Tibial nerve (tissue), 4 donors: Measurements from ENCODE around the gene TLCD2. TPM values are rescaled to one million over a fixed set of nuclear protein-coding genes. Genes with fewer than 3 reads are reported as not detected.

Experiments used
- DNase-seq, 2 donors: peaks; one replicate each; pipeline ENCODE4 v3.0.0-alpha.2; 2019; ENCODE audit warnings: low spot score in 2 of 2
- H3K27ac ChIP-seq, 4 donors: fragments of 200-600 bp; sonication (generic) in 3 of 4; one replicate each; pipeline ENCODE4 v1.5.1; 2017 to 2019; ENCODE audit warnings: mild to moderate bottlenecking in 1 of 4
- H3K27me3 ChIP-seq, 2 donors: fragments of 200-600 bp; sonication (generic) in 1 of 2; one replicate each; pipeline versions ENCODE4 v1.5.1 to v1.6.0; 2017 to 2019
- H3K36me3 ChIP-seq, 3 donors: fragments of 200-600 bp; sonication (generic); one replicate each; pipeline ENCODE4 v1.5.1; 2018 to 2019
- H3K4me1 ChIP-seq, 4 donors: fragments of 200-600 bp; sonication (generic) in 3 of 4; one replicate each; pipeline ENCODE4 v1.5.1; 2017 to 2019
- H3K4me3 ChIP-seq, 4 donors: fragments of 200-600 bp; sonication (generic) in 3 of 4; one replicate each; pipeline ENCODE4 v1.5.1; 2017 to 2019; ENCODE audit warnings: mild to moderate bottlenecking in 1 of 4, moderate library complexity in 1 of 4
- H3K9me3 ChIP-seq, 4 donors: fragments of 200-600 bp; sonication (generic) in 3 of 4; one replicate each; pipeline ENCODE4 v1.5.1; 2017 to 2019
- CTCF ChIP-seq, 5 experiments: fragments of 200-600 bp in 3 of 5; fragments of 450-650 bp in 2 of 5; sonication (generic) in 3 of 5; IDR thresholded peaks; one replicate each; pipeline ENCODE4 v1.5.1; 2016 to 2019; ENCODE audit warnings: antibody characterized with exemption in 5 of 5, mild to moderate bottlenecking in 3 of 5, moderate library complexity in 2 of 5
- EP300 ChIP-seq, 2 donors: sonication (generic); formaldehyde crosslinking; IDR thresholded peaks; one replicate each; pipeline ENCODE4 v1.6.1; 2017; ENCODE audit warnings: antibody characterized with exemption in 2 of 2, mild to moderate bottlenecking in 1 of 2
- POLR2A ChIP-seq, 2 donors: fragments of 450-650 bp; IDR thresholded peaks; one replicate each; pipeline ENCODE4 v1.6.1; 2017; ENCODE audit warnings: antibody characterized with exemption in 2 of 2, mild to moderate bottlenecking in 2 of 2, moderate library complexity in 2 of 2
- WGBS, 2 donors: methylation state at CpG; one replicate each; pipeline ENCODE4 v1.1.5; 2018; 5-methylcytosine and 5-hydroxymethylcytosine counted together
- total RNA-seq, 4 donors: library from RNA; depleted of rRNA; stranded (reverse); fragments of >200 nt; gene quantifications; one replicate each; pipeline ENCODE4 v1.1.0, GENCODE V29; 2016

The TLCD2 gene
- total RNA-seq, 4 donors from 2014 or later, result 7.5 to 11.8 (median 11.1) TPM

GRCh38 chr17:1715803-1716075 lies 5.6 kb upstream of the TLCD2 start:
- no peaks in the 10 kb centered on the region for H3K27me3 ChIP-seq
- no peak for TF ChIP-seq EP300 (IDR thresholded peaks at IDR 0.05)
- no peak for TF ChIP-seq CTCF (IDR thresholded peaks at IDR 0.05)
- TF ChIP-seq POLR2A (IDR thresholded peaks at IDR 0.05), result no peak
- peak overlapping the region; percentile 65 to 95 (median 82) for H3K4me3 ChIP-seq
- no peak for DNase-seq
- peaks cover 0 to 18% (median 0%) of the 10 kb centered on the region in 3 donors for H3K36me3 ChIP-seq
- no peaks in the 10 kb centered on the region for H3K9me3 ChIP-seq
- WGBS, 2 donors, result 0 to 1% methylated on average over 8 to 15 of the region's 23 CpGs
- H3K4me1 ChIP-seq, result peaks cover 0 to 73% (median 35%) of the 10 kb centered on the region in 4 donors
- peak overlapping the region; percentile 91 to 100 (median 98) for H3K27ac ChIP-seq

- 1 to 3% methylated on average over 22 to 29 of the region's 32 CpGs for WGBS, 2 donors
- Histone ChIP-seq H3K9me3 (no peaks in the 10 kb centered on the region), H3K27ac (peak overlapping the region; percentile 91 to 100 (median 98)), H3K36me3 (peaks cover 0 to 18% (median 0%) of the 10 kb centered on the region in 3 donors), H3K4me3 (peak overlapping the region; percentile 65 to 95 (median 82)), H3K27me3 (no peaks in the 10 kb centered on the region), H3K4me1 (peaks cover 0 to 72% (median 36%) of the 10 kb centered on the region in 4 donors)
- peak; percentile 82 to 83 for DNase-seq
- TF ChIP-seq POLR2A (IDR thresholded peaks at IDR 0.05) (peak in 1 of 2 donors; percentile 32), CTCF (IDR thresholded peaks at IDR 0.05) (no peak), EP300 (IDR thresholded peaks at IDR 0.05) (peak; percentile 7 to 85)
Measured at GRCh38 chr17:1714980-1715802, 5.0 kb upstream of the TLCD2 start.

- peaks cover 0 to 18% (median 0%) of the 10 kb centered on the region in 3 donors for H3K36me3 ChIP-seq
- WGBS, 2 donors, result 0 to 2% methylated on average over 19 of the region's 19 CpGs
- H3K4me3 ChIP-seq, result peak overlapping the region; percentile 65 to 95 (median 82)
- peak; percentile 99 for DNase-seq
- no peaks in the 10 kb centered on the region for H3K9me3 ChIP-seq
- H3K27ac ChIP-seq, result peak overlapping the region; percentile 91 to 100 (median 98)
- H3K4me1 ChIP-seq, result peaks cover 0 to 76% (median 39%) of the 10 kb centered on the region in 4 donors
- no peak for TF ChIP-seq POLR2A (IDR thresholded peaks at IDR 0.05)
- TF ChIP-seq CTCF (IDR thresholded peaks at IDR 0.05), result no peak
- peak in 1 of 2 donors; percentile 64 for TF ChIP-seq EP300 (IDR thresholded peaks at IDR 0.05)
- no peaks in the 10 kb centered on the region for H3K27me3 ChIP-seq
Measured at GRCh38 chr17:1714427-1714979, 4.3 kb upstream of the TLCD2 start.

GRCh38 chr17:1713878-1714426 lies 3.8 kb upstream of the TLCD2 start:
- H3K27me3 ChIP-seq, result no peaks in the 10 kb centered on the region
- peaks cover 0 to 18% (median 0%) of the 10 kb centered on the region in 3 donors for H3K36me3 ChIP-seq
- no peaks in the 10 kb centered on the region for H3K9me3 ChIP-seq
- DNase-seq, result no peak
- peaks cover 0 to 81% (median 41%) of the 10 kb centered on the region in 4 donors for H3K4me1 ChIP-seq
- peak in 1 of 5 experiments; percentile 48 for TF ChIP-seq CTCF (IDR thresholded peaks at IDR 0.05)
- no peak for TF ChIP-seq EP300 (IDR thresholded peaks at IDR 0.05)
- 11% methylated on average over 7 to 9 of the region's 11 CpGs for WGBS, 2 donors
- H3K27ac ChIP-seq, result peak overlapping the region; percentile 91 to 100 (median 98)
- peak overlapping the region; percentile 65 to 95 (median 82) for H3K4me3 ChIP-seq
